Measurements from ENCODE around the gene INPP5A. TPM values are rescaled to one million over a fixed set of nuclear protein-coding genes. Genes with fewer than 3 reads are reported as not detected.

The INPP5A gene
- total and polyA plus RNA-seq, 10 of the 15 experiments (the other 5 are each of a cell fraction or from before 2014, with no cell fraction given) = 0.52 to 15.0 (median 6.3) TPM

GRCh38 chr10:132714096-132714985, 176.8 kb downstream of the INPP5A start:
- H4K20me1 ChIP-seq (ENCODE audit: control insufficient read depth, insufficient read depth) = no peaks in the 10 kb centered on the region
- H3K79me2 ChIP-seq (ENCODE audit: control insufficient read depth, insufficient read depth, low read length) = no peaks in the 10 kb centered on the region
- ATAC-seq = no peak
- intact Hi-C loops (cut with micrococcal nuclease; ENCODE audit: unreplicated experiment) (no loop called here), in situ Hi-C loops (cut with MboI) (no loop called here)
- no TSS peak for BruUV-seq (replicated peaks)
- RAD21 ChIA-PET (ENCODE audit: unreplicated experiment) = no interaction called here
- CTCF ChIA-PET = no interaction called here
- H3K27ac ChIP-seq (ENCODE audit: control insufficient read depth, insufficient read depth) = no peak overlapping the region
- SMC1A ChIA-PET (ENCODE audit: uncharacterized antibody, unreplicated experiment) = no interaction called here
- H3K9ac ChIP-seq (ENCODE audit: control insufficient read depth, insufficient read depth, low read length) = no peak overlapping the region
- no peak for FAIRE-seq
- no peak overlapping the region for H3K4me2 ChIP-seq (ENCODE audit: control insufficient read depth, insufficient read depth)
- no peak overlapping the region for H3K4me3 ChIP-seq
- H2AFZ ChIP-seq (ENCODE audit: control insufficient read depth, low read depth, low read length) = no peak overlapping the region
- POLR2A ChIA-PET = no interaction called here
- peaks cover 0 to 3% of the 10 kb centered on the region in 2 experiments; a peak in 2 of 4 replicates for H3K36me3 ChIP-seq (ENCODE audit: control insufficient read depth in 2 of 2, insufficient read depth in 2 of 2, low read length in 1 of 2)
- H3K9me3 ChIP-seq (replicated peaks; ENCODE audit: control insufficient read depth, insufficient read depth, low read length) = no peaks in the 10 kb centered on the region; the same call in 2 of the 3 replicates
- no peaks in the 10 kb centered on the region for H3K4me1 ChIP-seq (ENCODE audit: control insufficient read depth, insufficient read depth, low read length)
- WGBS (ENCODE audit: insufficient coverage, insufficient replicate concordance, low lambda C conversion rate, missing lambda C conversion rate) = 98% methylated on average over 39 of the region's 48 CpGs
- H3K27me3 ChIP-seq (replicated peaks in 1 of 2; ENCODE audit: control insufficient read depth in 2 of 2, insufficient read depth in 2 of 2, low read length in 1 of 2) = no peaks in the 10 kb centered on the region
- DNase-seq (ENCODE audit: low read depth, low spot score) = no peak
- TF ChIP-seq CREM (IDR thresholded peaks at IDR 0.05; ENCODE audit: low read depth) (no peak), DPF2 (IDR thresholded peaks at IDR 0.05) (no peak), RUNX3 (IDR thresholded peaks at IDR 0.05; ENCODE audit: low read length) (no peak), TCF7 (IDR thresholded peaks at IDR 0.05; ENCODE audit: borderline replicate concordance) (no peak), BACH1 (IDR thresholded peaks at IDR 0.05; ENCODE audit: borderline replicate concordance) (no peak), CREB1 (IDR thresholded peaks at IDR 0.05; ENCODE audit: low read depth) (no peak), IRF3 (IDR thresholded peaks at IDR 0.05) (no peak), NR2C1 (IDR thresholded peaks at IDR 0.05) (no peak), CTCF (IDR thresholded peaks at IDR 0.05 in 2 of 3, conservative IDR thresholded peaks at IDR 0.05 in 1 of 3; ENCODE audit: control insufficient read depth in 2 of 3, extremely low read depth in 1 of 3, insufficient read depth in 1 of 3, low read depth in 3 of 3, low read length in 3 of 3) (no peak), PAX5 (IDR thresholded peaks at IDR 0.05; ENCODE audit: borderline replicate concordance, low read depth, low read length) (no peak), USF2 (IDR thresholded peaks at IDR 0.05; ENCODE audit: borderline replicate concordance, low read depth, low read length) (no peak), WRNIP1 (IDR thresholded peaks at IDR 0.05; ENCODE audit: borderline replicate concordance, low read depth, low read length) (no peak), ETV6 (conservative IDR thresholded peaks at IDR 0.05 in 1 of 2, IDR thresholded peaks at IDR 0.05 in 1 of 2; ENCODE audit: borderline replicate concordance in 1 of 2, low read depth in 1 of 2) (no peak), NFYA (IDR thresholded peaks at IDR 0.05; ENCODE audit: borderline replicate concordance, low read depth, low read length) (no peak), TBL1XR1 (IDR thresholded peaks at IDR 0.05; ENCODE audit: low read depth, low read length) (no peak), POLR2AphosphoS2 (IDR thresholded peaks at IDR 0.05; ENCODE audit: low read depth, low read length) (no peak), NRF1 (conservative IDR thresholded peaks at IDR 0.05; ENCODE audit: low read depth, low read length) (no peak), USF1 (IDR thresholded peaks at IDR 0.05; ENCODE audit: borderline replicate concordance, extremely low read length, insufficient read depth, low read depth, low read length) (no peak)

Data from GM12878 (cell line).